ENCODE data around the gene TTLL5. TPM values are rescaled to one million over a fixed set of nuclear protein-coding genes. Genes with fewer than 3 reads are reported as not detected.

TTLL5 gene
- polyA plus RNA-seq, 3 donors: 4.2 to 7.2 (median 4.7) TPM

- Histone ChIP-seq H3K9ac (ENCODE audit: insufficient read depth, low read length, poor library complexity, severe bottlenecking) (no peak overlapping the region), H3K36me3 (replicated peaks in 1 of 2; ENCODE audit: control insufficient read depth in 1 of 2, insufficient read depth in 2 of 2, low read length in 2 of 2) (peaks cover 0 to 2% of the 10 kb centered on the region in 2 donors), H3K9me3 (replicated peaks in 1 of 2; ENCODE audit: control insufficient read depth in 1 of 2, insufficient read depth in 1 of 2, low read length in 2 of 2) (no peaks in the 10 kb centered on the region), H3K4me2 (replicated peaks; ENCODE audit: extremely low read depth, low read length, poor library complexity, severe bottlenecking) (no peak overlapping the region), H2AFZ (ENCODE audit: insufficient read depth, low read depth, low read length, poor library complexity, severe bottlenecking) (no peak overlapping the region), H3K79me2 (ENCODE audit: insufficient read depth, low read length) (no peaks in the 10 kb centered on the region), H3K4me3 (replicated peaks in 1 of 3; ENCODE audit: low read depth in 2 of 3, low read length in 3 of 3) (no peak overlapping the region), H4K20me1 (ENCODE audit: insufficient read depth, low read length) (no peaks in the 10 kb centered on the region), H3K4me1 (ENCODE audit: control insufficient read depth in 1 of 2, insufficient read depth in 2 of 2, low read length in 2 of 2) (peaks cover 10 to 16% of the 10 kb centered on the region in 2 donors), H3K27me3 (ENCODE audit: control insufficient read depth in 2 of 2, insufficient read depth in 2 of 2, low read length in 2 of 2) (no peaks in the 10 kb centered on the region), H3K27ac (ENCODE audit: low read depth in 1 of 2, low read length in 2 of 2) (no peak overlapping the region)
- peak; percentile 94 for TF ChIP-seq CTCF (IDR thresholded peaks at IDR 0.05)
- Mint-ChIP-seq H3K27me3 (ENCODE audit: low read depth in 3 of 3) (peaks cover 0 to 1% (median 0%) of the 10 kb centered on the region in 3 donors), H3K9me3 (no peaks in the 10 kb centered on the region), H3K4me3 (no peak overlapping the region), H3K27ac (peak overlapping the region in 1 of 7 donors; percentile 14), H3K4me1 (peaks cover 19% of the 10 kb centered on the region), H3K36me3 (peaks cover 15 to 18% of the 10 kb centered on the region in 2 donors)
- DNase-seq: peak; percentile 40 to 69 (median 58)
- WGBS (ENCODE audit: insufficient coverage): 100% methylated on average over 1 of the region's 4 CpGs
- intact Hi-C loops (cut with micrococcal nuclease): no loop called here
Observed at GRCh38 chr14:75906680-75907280, 245.7 kb downstream of the TTLL5 start.

- no peaks in the 10 kb centered on the region for H3K27me3 ChIP-seq (ENCODE audit: control insufficient read depth in 2 of 2, insufficient read depth in 2 of 2, low read length in 2 of 2)
- Mint-ChIP-seq H3K27me3 (ENCODE audit: low read depth in 3 of 3) (peaks cover 0 to 1% (median 0%) of the 10 kb centered on the region in 3 donors), H3K27ac (no peak overlapping the region), H3K4me1 (peaks cover 19% of the 10 kb centered on the region), H3K9me3 (no peaks in the 10 kb centered on the region), H3K36me3 (peaks cover 15 to 18% of the 10 kb centered on the region in 2 donors), H3K4me3 (no peak overlapping the region)
- TF ChIP-seq CTCF (IDR thresholded peaks at IDR 0.05): no peak
- H3K27ac ChIP-seq (ENCODE audit: low read depth in 1 of 2, low read length in 2 of 2): no peak overlapping the region
- H3K4me1 ChIP-seq (ENCODE audit: control insufficient read depth in 1 of 2, insufficient read depth in 2 of 2, low read length in 2 of 2): peaks cover 10 to 16% of the 10 kb centered on the region in 2 donors
- H2AFZ ChIP-seq (ENCODE audit: insufficient read depth, low read depth, low read length, poor library complexity, severe bottlenecking): no peak overlapping the region
- no peak overlapping the region for H3K9ac ChIP-seq (ENCODE audit: insufficient read depth, low read length, poor library complexity, severe bottlenecking)
- H3K4me2 ChIP-seq (replicated peaks; ENCODE audit: extremely low read depth, low read length, poor library complexity, severe bottlenecking): no peak overlapping the region
- no peaks in the 10 kb centered on the region for H3K9me3 ChIP-seq (replicated peaks in 1 of 2; ENCODE audit: control insufficient read depth in 1 of 2, insufficient read depth in 1 of 2, low read length in 2 of 2)
- 98% methylated on average over 4 of the region's 4 CpGs for WGBS (ENCODE audit: insufficient coverage)
- H3K4me3 ChIP-seq (replicated peaks in 1 of 3; ENCODE audit: low read depth in 2 of 3, low read length in 3 of 3): no peak overlapping the region
- H3K79me2 ChIP-seq (ENCODE audit: insufficient read depth, low read length): no peaks in the 10 kb centered on the region
- DNase-seq: no peak
- H3K36me3 ChIP-seq (replicated peaks in 1 of 2; ENCODE audit: control insufficient read depth in 1 of 2, insufficient read depth in 2 of 2, low read length in 2 of 2): no peaks in the 10 kb centered on the region
- intact Hi-C loops (cut with micrococcal nuclease): no loop called here
- H4K20me1 ChIP-seq (ENCODE audit: insufficient read depth, low read length): no peaks in the 10 kb centered on the region
Observed at GRCh38 chr14:75907756-75908359, 246.8 kb downstream of the TTLL5 start.

Measured in CD14-positive monocyte (primary cell).